HL-60/S4 treated with retinoic acid at 250 ng/mL for 4 days and 3 days (cell line): ENCODE results near the gene FUT9.

Experiments used
- in situ Hi-C: fragments of 300-500 bp; cut with MboI; formaldehyde crosslinking; loops from 2 replicates; pipeline ENCODE4 v1.7.0; 2022; ENCODE audit warnings: low sequenced_read_pairs

FUT9 gene

GRCh38 chr6:96065213-96065612 lies 49.4 kb downstream of the FUT9 start:
- in situ Hi-C loops = no loop called here

DNA sequence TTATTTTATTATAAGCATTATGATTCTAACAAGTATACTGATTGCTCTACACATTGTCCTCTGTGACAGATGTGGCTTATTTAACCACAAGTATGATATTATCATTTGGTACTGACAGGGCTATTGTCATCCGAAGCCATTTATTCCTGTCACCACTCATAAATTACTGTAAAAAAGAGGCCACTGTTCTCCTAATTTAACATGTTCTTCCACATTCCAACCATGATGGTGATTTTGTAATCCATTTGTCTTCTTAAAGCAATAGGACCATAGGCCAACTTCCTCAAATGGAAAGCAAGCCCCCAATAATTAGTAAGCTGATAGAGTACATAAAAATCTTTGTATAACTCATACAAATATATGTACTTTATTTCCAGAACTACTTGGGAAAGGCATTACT lies 50.6 kb downstream of the FUT9 start:
- in situ Hi-C loops = no loop called here

GRCh38 chr6:96073555-96073954 lies 57.8 kb downstream of the FUT9 start:
- in situ Hi-C loops = no loop called here

DNA sequence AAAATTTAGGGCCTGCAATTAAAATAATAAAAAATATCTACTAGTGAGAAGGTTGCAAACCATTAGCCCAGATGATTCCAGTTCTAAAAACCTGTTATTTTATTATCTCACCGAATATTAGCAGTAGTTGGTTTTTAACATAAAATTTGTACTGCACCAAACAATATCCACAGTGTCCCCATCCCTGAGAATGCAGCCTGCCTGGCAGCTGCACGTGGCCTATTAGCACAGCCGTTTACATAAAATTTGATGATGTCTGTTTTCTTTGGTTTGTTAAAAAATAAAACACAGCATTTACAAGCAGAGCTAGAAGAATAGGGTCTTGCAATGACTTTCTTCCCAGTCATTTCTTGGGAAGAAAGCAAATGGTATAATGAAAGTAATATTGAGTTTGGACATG lies 58.2 kb downstream of the FUT9 start:
- in situ Hi-C loops = no loop called here

- in situ Hi-C loops = no loop called here
These were observed 60.1 kb downstream of the FUT9 start for GRCh38 chr6:96075826-96076225.

DNA sequence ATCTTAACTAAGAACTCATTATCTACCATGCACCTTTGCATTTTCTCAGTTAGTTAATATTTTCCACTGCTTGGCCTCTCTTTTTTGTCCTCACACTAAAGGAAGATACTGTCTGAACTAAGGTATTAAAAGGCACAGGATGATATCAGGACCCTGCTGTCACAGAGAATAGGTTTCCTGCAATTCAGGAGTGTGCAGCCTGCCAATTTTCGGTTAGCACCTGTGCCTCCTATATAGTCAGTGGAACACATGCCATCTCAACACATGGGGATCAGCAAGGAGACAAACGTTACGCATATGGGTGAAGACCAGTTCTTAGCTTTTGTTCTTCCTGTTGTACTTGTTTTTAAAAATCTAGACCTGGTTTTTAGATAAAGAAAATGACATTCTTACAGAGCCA lies 71.0 kb downstream of the FUT9 start:
- in situ Hi-C loops = no loop called here

GRCh38 chr6:96089173-96089572 lies 73.4 kb downstream of the FUT9 start:
- in situ Hi-C loops = no loop called here

DNA sequence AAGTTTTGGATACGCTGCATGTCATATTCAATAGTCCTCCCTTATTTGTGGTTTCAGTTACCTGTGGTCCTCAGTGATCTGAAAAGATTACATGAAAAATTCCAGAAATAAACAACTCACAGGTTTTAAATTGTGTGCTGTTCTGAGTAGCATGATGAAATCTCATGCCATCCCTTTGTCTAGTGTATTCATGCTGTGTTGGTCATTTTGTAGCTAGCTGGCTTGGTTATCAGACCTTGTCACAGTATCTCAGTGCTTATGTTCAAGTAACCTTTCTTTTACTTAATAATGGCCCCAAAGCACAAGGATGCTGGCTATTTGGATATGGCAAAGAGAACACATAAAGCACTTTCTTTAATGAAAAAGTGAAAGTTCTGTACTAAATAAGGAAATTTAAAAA lies 78.3 kb downstream of the FUT9 start:
- in situ Hi-C loops = no loop called here

DNA sequence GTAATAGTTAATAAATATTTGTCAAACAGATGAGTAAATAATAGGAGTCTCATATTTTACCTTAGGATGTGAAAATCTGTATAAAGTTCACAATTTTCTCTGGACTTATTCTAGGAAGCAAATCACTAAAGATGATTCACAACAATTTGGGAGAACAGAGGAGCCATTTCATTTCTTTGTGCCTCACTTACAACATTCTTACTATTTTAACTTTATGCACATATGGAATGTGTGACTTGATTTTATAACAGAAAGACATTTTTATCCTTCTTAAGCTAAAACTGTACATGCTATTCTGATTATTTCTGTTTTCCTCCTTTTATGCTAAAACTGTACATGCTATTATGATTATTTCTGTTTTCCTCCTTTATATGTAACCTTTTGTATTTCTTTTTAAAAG lies 83.3 kb downstream of the FUT9 start:
- in situ Hi-C loops = no loop called here

GRCh38 chr6:96101564-96101963 lies 85.8 kb downstream of the FUT9 start:
- in situ Hi-C loops = no loop called here

- in situ Hi-C loops = no loop called here
These were observed 89.1 kb downstream of the FUT9 start for GRCh38 chr6:96104910-96105309.

GRCh38 chr6:96110878-96111277 lies 95.1 kb downstream of the FUT9 start:
- in situ Hi-C loops = no loop called here

DNA sequence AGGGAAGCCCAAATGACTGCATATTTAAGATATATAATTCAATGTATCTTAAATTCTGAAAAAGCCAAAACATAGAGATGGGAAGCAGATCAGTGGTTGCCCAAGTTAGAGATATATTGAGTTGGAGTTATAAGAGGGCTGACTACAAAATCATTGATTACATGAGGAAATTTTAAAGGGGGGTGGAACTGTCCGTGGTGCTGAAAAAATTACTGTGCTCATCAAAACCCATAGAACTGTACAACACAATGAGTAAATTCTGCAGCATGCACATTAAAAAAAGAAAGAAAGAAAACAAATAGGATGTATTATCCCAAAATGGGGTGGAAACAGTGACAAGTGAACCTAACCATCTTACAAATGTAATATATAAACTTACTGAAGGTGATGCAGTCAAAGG lies 100.9 kb downstream of the FUT9 start:
- in situ Hi-C loops = no loop called here

GRCh38 chr6:96124778-96125177 lies 109.0 kb downstream of the FUT9 start:
- in situ Hi-C loops = no loop called here

DNA sequence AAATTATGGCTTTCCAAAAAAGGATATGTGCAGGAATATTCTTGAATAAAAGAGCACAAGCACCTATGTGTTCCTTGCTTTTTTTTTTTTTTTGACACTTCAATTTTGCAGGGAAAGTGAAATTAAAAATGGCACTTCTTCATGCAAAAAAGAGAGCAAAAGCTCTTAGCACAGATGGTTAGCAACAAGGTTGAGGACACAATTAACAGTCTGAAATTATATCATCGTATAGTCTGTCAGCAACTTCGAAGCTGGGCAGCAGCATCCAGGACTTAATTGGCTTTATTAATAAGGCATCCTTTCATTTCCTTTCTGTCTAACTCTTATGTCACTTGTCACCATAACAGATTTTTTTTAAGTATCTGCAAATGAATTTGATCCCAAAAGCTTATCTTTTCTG lies 122.6 kb downstream of the FUT9 start:
- in situ Hi-C loops = no loop called here

DNA sequence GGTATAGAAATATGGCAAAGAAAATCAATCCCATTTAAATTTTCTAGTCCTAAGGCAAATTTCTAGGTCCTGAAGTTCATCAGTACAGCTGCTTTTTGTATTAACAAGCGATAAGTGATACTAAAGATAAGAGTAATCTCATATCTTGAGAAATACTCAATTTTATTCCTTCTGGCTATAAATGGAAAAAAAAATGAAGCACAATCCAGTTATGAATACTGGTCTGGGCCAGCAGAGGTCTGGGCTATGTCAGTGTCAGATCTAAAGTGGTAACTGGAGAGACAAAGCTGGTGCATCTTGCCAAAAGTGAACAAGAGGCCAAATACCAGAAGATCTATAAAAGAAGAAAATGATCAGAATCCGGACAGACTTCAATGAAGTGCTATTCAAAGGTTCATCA lies 126.4 kb downstream of the FUT9 start:
- in situ Hi-C loops = no loop called here

DNA sequence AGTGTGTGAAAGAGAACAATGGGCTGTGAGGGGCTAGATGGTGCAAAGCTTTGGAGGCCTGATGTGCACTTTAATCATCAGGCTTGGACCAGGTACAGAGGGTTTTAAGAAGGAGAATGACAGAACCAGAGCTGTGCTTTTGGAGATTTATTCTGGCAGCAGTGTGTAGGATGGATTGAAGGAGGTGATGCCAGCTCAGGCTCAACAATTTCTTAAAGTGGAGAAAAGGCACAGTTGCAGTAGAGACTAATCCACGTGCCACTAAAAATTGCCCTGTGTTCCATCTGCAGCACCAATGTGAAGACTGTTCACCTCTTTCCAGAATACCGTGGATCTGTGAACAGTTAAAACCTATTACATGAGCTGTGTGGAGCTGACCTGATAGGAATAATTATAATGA lies 134.7 kb downstream of the FUT9 start:
- in situ Hi-C loops = no loop called here

DNA sequence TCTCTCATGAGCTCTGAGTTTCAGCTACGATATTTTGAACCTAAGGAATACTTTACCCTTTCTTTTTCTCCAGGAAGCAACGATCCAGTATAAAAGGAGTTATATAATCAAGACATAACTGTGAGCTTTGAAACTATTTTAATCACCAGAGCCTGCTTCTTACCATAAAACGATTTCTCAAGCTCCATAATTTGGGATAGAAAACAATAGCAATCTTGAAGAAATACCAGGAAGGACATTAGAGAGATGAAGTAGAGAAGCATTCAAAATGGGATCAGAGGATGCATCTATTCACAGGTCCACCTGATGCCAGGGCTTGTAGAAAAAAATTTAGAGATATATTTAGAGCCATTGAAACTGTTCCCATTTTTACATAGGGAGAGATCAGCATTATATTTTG lies 135.9 kb downstream of the FUT9 start:
- in situ Hi-C loops = no loop called here

GRCh38 chr6:96152114-96152708 lies 136.4 kb downstream of the FUT9 start:
- in situ Hi-C loops = no loop called here

DNA sequence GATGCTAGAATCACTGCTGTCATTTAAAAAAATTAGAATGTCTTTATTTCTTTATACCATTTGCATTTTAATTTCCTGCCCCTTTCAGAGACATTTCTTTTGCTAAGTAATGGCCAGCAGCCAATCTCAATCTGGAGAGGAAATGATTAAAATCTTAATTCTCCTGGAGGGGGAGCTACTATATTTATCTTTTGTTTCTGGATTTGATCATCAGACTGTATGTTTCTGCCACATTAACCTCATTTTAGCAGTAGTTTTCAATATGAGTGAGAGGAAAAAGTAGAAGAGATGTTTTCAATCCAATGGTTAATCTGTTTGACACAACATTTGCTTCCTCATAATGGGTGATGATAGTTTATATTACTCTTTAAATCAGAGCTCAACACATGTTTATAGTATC lies 138.0 kb downstream of the FUT9 start:
- in situ Hi-C loops = no loop called here

DNA sequence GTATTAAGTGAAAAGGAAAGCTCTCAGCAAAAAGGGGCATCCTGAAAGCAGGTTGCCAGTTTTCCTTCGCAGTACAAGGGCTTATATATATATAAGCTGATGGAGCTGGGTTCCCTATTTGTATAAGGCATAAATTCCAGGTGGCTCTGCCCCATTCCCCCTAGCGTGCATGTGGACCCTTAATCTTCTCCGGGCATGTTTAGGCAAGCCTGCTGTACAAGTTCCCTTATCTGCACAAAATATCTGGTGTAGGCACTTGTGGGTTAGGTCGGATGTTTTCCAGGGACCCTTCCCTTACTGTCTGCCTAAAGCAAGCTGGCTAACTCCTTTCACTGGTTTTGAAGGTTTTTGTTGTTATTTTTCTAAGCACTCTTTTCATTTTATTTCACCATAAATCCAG lies 140.7 kb downstream of the FUT9 start:
- in situ Hi-C loops = no loop called here

- in situ Hi-C loops = no loop called here
These were observed 141.3 kb downstream of the FUT9 start for GRCh38 chr6:96157018-96157565.

DNA sequence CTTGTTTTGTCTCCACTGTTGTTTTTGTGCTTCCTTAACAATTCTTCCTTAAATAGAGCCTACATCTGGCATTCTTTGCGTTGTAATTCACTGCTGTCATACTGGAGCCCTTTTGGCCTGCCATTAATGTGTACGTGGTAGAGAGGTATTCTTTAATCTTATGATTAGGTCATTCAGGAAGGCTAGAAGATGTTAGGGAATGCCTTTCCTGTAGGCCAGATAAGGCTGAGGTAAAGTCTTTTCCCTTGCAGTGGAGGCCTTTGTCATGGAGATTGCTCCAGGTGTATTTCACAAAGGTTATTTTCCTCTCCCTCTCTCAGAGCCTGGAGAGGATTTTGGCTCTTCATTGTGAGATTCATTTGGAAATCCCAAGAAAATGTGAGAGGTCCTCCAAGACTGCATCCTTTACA lies 146.9 kb downstream of the FUT9 start:
- in situ Hi-C loops = no loop called here
